Fibroblast of lung (primary cell): Measurements from ENCODE around the gene RCOR1. TPM values are rescaled to one million over a fixed set of nuclear protein-coding genes. Genes with fewer than 3 reads are reported as not detected.
"Not testable (repeated sequence)": the region's sequence is repeated elsewhere in the genome, so short reads cannot be mapped to it uniquely, and the experiment has no call there.

Source experiments
- DNase-seq, 2 donors: peaks; one replicate each; pipeline versions ENCODE4 v3.0.0 to v3.0.0-alpha.2; 2010; ENCODE audit warnings: low read depth in 2 of 2
- H2AFZ ChIP-seq: 2 replicates; pipeline ENCODE4 v1.5.1; 2012; ENCODE audit warnings: low read length, control low read depth, inconsistent platforms
- H3K27ac ChIP-seq: 2 replicates; pipeline ENCODE4 v1.5.1; 2011; ENCODE audit warnings: low read length, control low read depth; ENCODE audit not compliant: insufficient read depth
- H3K27me3 ChIP-seq: 2 replicates; pipeline ENCODE4 v1.5.1; 2011; ENCODE audit warnings: mild to moderate bottlenecking, low read length; ENCODE audit not compliant: control insufficient read depth, insufficient read depth
- H3K36me3 ChIP-seq: 2 replicates; pipeline ENCODE4 v1.5.1; 2011; ENCODE audit warnings: low read length; ENCODE audit not compliant: control insufficient read depth, insufficient read depth
- H3K4me1 ChIP-seq: 2 replicates; pipeline ENCODE4 v1.5.1; 2011; ENCODE audit warnings: low read length; ENCODE audit not compliant: control insufficient read depth, insufficient read depth; ENCODE audit errors: extremely low read depth
- H3K4me2 ChIP-seq: 2 replicates; pipeline ENCODE4 v1.5.1; 2011; ENCODE audit warnings: low read length, control low read depth; ENCODE audit not compliant: insufficient read depth; ENCODE audit errors: extremely low read depth
- H3K4me3 ChIP-seq, 4 experiments: fragments of 200-600 bp in 1 of 4; sonication (generic) in 1 of 4; replicated peaks in 1 of 4; 2 replicates each; pipeline ENCODE4 v1.5.1; 2011 to 2016; ENCODE audit warnings: low read length in 4 of 4, low read depth in 3 of 4, mild to moderate bottlenecking in 3 of 4, control low read depth in 2 of 4, inconsistent platforms in 1 of 4, mixed read lengths in 1 of 4; ENCODE audit not compliant: insufficient read depth in 1 of 4; ENCODE audit errors: control extremely low read depth in 1 of 4
- H3K79me2 ChIP-seq: 2 replicates; pipeline ENCODE4 v1.5.1; 2012; ENCODE audit warnings: mild to moderate bottlenecking, low read length, inconsistent platforms; ENCODE audit not compliant: control insufficient read depth, insufficient read depth
- H3K9ac ChIP-seq: 2 replicates; pipeline ENCODE4 v1.5.1; 2011; ENCODE audit warnings: mild to moderate bottlenecking, low read length, control low read depth; ENCODE audit not compliant: insufficient read depth
- H3K9me3 ChIP-seq: 2 replicates; pipeline ENCODE4 v1.5.1; 2012; ENCODE audit warnings: low read depth, low read length; ENCODE audit not compliant: control insufficient read depth, insufficient read depth
- H4K20me1 ChIP-seq: 2 replicates; pipeline ENCODE4 v1.5.1; 2011; ENCODE audit warnings: low read length; ENCODE audit not compliant: control insufficient read depth, insufficient read depth; ENCODE audit errors: extremely low read depth
- CTCF ChIP-seq, 2 donors: IDR thresholded peaks in 1 of 2; conservative IDR thresholded peaks in 1 of 2; 1 replicate in 1 of 2; 2 replicates in 1 of 2; pipeline ENCODE4 v1.5.1; 2011 to 2012; ENCODE audit warnings: low read length in 2 of 2, control low read depth in 1 of 2, inconsistent platforms in 1 of 2, low read depth in 1 of 2, mild to moderate bottlenecking in 1 of 2
- EZH2 ChIP-seq: IDR thresholded peaks from 2 replicates; pipeline ENCODE4 v1.5.1; 2012; ENCODE audit warnings: low read length, control low read depth, mild to moderate bottlenecking; ENCODE audit errors: missing control alignments
- polyA plus RNA-seq, 2 donors: library from polyadenylated mRNA; depleted of rRNA in 1 of 2; stranded (reverse) in 1 of 2; unstranded in 1 of 2; fragments of >200 nt; gene quantifications; 2 replicates each; pipeline ENCODE4 v1.2.1, GENCODE V29; 2011 to 2012; ENCODE audit warnings: missing spikeins in 1 of 2
- total RNA-seq: library from RNA; depleted of rRNA; stranded (reverse); fragments of >200 nt; gene quantifications from 2 replicates; pipeline ENCODE4 v1.2.1, GENCODE V29; 2014

RCOR1 gene
- total and polyA plus RNA-seq, 2 donors (not counting 1 experiment from before 2014, with no cell fraction given): 11.4 to 19.6 TPM

- DNase-seq: no peak
- no peak overlapping the region for H3K4me2 ChIP-seq
- H2AFZ ChIP-seq: no peak overlapping the region
- TF ChIP-seq CTCF (conservative IDR thresholded peaks at IDR 0.05 in 1 of 2, IDR thresholded peaks at IDR 0.05 in 1 of 2; ENCODE audit: low read depth in 1 of 2, low read length in 2 of 2) (no peak), EZH2 (no peak)
- H3K9me3 ChIP-seq: no peaks in the 10 kb centered on the region
- H4K20me1 ChIP-seq: no peaks in the 10 kb centered on the region
- H3K4me3 ChIP-seq: no peak overlapping the region
- H3K27me3 ChIP-seq: peaks cover 5% of the 10 kb centered on the region
- H3K4me1 ChIP-seq: no peaks in the 10 kb centered on the region
- no peak overlapping the region for H3K9ac ChIP-seq
- H3K27ac ChIP-seq: no peak overlapping the region
- no peaks in the 10 kb centered on the region for H3K36me3 ChIP-seq
- no peaks in the 10 kb centered on the region for H3K79me2 ChIP-seq
Measured at GRCh38 chr14:102764220-102764671, 171.8 kb downstream of the RCOR1 start.

- H3K27ac ChIP-seq, H3K9me3 ChIP-seq, H3K27me3 ChIP-seq, H3K4me3 ChIP-seq, H3K9ac ChIP-seq, H3K79me2 ChIP-seq, H4K20me1 ChIP-seq, H3K36me3 ChIP-seq, DNase-seq, H3K4me1 ChIP-seq, H2AFZ ChIP-seq, H3K4me2 ChIP-seq: not testable (repeated sequence)
Measured at GRCh38 chr14:102765770-102766169, 173.3 kb downstream of the RCOR1 start.

- no peaks in the 10 kb centered on the region for H3K27me3 ChIP-seq
- no peak overlapping the region for H3K27ac ChIP-seq
- H3K79me2 ChIP-seq: no peaks in the 10 kb centered on the region
- H3K4me1 ChIP-seq: no peaks in the 10 kb centered on the region
- no peak overlapping the region for H3K4me3 ChIP-seq
- no peak overlapping the region for H3K9ac ChIP-seq
- DNase-seq: no peak
- H2AFZ ChIP-seq: no peak overlapping the region
- no peaks in the 10 kb centered on the region for H3K9me3 ChIP-seq
- no peak for TF ChIP-seq EZH2
- TF ChIP-seq CTCF (conservative IDR thresholded peaks at IDR 0.05 in 1 of 2, IDR thresholded peaks at IDR 0.05 in 1 of 2; ENCODE audit: low read depth in 1 of 2, low read length in 2 of 2): no peak
- no peaks in the 10 kb centered on the region for H3K36me3 ChIP-seq
- no peak overlapping the region for H3K4me2 ChIP-seq
- no peaks in the 10 kb centered on the region for H4K20me1 ChIP-seq
Measured at GRCh38 chr14:102768223-102769048, 176.0 kb downstream of the RCOR1 start.
